Epithelial cell of esophagus (primary cell): ENCODE measurements around the gene SLC16A11.

Source experiments
- DNase-seq: peaks from one replicate; pipeline ENCODE4 v3.0.0; 2010; ENCODE audit warnings: low read depth
- H3K4me3 ChIP-seq: 2 replicates; pipeline ENCODE4 v1.5.1; 2011; ENCODE audit warnings: mild to moderate bottlenecking, low read length, control low read depth
- TF ChIP-seq, protein P1 (sequence below): IDR thresholded peaks from 2 replicates; pipeline ENCODE4 v1.5.1; 2011; ENCODE audit warnings: low read depth, mild to moderate bottlenecking, low read length, control low read depth, inconsistent platforms; ENCODE audit not compliant: insufficient read depth; ENCODE audit errors: missing control alignments

The SLC16A11 gene

GRCh38 chr17:7079581-7080455, 35.9 kb upstream of the SLC16A11 start, which contains the start of gene CLEC10A:
Gene CLEC10A (minus strand): TSS chr17:7080251. CDS start chr17:7078812, 1,439 bp downstream.
- TF ChIP-seq, protein P1, sequence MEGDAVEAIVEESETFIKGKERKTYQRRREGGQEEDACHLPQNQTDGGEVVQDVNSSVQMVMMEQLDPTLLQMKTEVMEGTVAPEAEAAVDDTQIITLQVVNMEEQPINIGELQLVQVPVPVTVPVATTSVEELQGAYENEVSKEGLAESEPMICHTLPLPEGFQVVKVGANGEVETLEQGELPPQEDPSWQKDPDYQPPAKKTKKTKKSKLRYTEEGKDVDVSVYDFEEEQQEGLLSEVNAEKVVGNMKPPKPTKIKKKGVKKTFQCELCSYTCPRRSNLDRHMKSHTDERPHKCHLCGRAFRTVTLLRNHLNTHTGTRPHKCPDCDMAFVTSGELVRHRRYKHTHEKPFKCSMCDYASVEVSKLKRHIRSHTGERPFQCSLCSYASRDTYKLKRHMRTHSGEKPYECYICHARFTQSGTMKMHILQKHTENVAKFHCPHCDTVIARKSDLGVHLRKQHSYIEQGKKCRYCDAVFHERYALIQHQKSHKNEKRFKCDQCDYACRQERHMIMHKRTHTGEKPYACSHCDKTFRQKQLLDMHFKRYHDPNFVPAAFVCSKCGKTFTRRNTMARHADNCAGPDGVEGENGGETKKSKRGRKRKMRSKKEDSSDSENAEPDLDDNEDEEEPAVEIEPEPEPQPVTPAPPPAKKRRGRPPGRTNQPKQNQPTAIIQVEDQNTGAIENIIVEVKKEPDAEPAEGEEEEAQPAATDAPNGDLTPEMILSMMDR = no peak
- no peak for DNase-seq
- H3K4me3 ChIP-seq = no peak within 1 kb of the TSS

GRCh38 chr17:7078711-7079110, 34.8 kb upstream of the SLC16A11 start:
- no peak overlapping the region for H3K4me3 ChIP-seq
- TF ChIP-seq, protein P1 = no peak
- no peak for DNase-seq

DNA sequence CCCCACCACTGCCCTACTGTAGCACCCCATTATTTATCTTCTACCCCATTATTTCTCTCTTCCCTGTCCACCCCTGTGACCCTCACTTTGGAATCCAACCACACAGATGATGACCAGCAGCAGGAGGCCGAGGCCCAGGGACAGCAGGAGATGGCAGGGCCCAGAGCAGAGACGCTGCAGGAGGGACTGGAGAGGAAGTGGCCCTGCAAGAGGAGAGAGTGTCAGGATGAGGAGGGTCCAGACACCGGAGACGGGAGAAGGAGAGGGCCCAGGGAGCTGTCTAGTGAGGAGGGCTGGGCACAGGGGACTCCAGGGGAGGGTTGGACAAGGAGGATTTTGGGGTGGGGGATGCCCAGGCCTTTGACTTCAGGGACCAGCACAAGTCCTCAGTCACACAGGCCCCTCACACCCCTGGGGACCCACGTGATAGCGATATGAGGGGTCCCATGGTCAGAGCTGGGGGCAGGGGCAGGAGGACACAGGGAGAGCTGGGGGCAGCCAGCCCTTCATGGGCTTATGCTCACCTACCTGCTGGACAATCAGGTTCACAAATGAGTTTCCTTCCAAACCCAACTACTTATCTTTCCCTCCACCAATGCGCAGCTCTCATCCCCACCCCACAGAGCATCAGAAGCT, 34.1 kb upstream of the SLC16A11 start:
- TF ChIP-seq, protein P1 = no peak

GRCh38 chr17:7074931-7075330, 31.0 kb upstream of the SLC16A11 start:
- no peak overlapping the region for H3K4me3 ChIP-seq
- DNase-seq = no peak
- TF ChIP-seq, protein P1 = no peak

More for the DNA sequence above, 34.1 kb upstream of the SLC16A11 start:
- no peak for DNase-seq
- no peak overlapping the region for H3K4me3 ChIP-seq

DNA sequence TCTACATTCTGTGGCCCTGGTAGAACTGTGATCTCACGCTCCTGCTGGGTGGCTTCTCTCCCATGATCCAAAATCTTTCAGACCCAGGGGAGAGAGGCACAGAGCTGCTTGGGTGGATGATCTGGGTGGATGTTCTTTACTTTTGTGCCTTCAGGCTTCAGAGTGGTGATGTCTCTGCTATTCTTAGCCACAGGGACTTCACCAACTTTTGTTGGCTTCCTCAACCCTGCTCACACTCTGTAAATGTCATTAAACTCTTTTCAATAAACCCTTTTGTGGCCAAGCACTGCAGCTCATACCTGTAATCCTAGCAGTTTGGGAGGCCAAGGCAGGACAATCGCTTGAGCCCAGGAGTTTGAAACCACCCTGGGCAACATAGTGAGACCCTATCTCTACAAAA, 28.5 kb upstream of the SLC16A11 start:
- TF ChIP-seq, protein P1 = no peak
- no peak overlapping the region for H3K4me3 ChIP-seq

GRCh38 chr17:7070712-7071111, 26.8 kb upstream of the SLC16A11 start:
- no peak for DNase-seq
- no peak overlapping the region for H3K4me3 ChIP-seq
- TF ChIP-seq, protein P1 = no peak

More for the DNA sequence above, 28.5 kb upstream of the SLC16A11 start:
- no peak for DNase-seq
